HG03095 (cell line): ENCODE data around the gene CALD1.

ENCODE experiments used
- ATAC-seq: cut with Tn5 transposase; IDR thresholded peaks from one replicate; pipeline ENCODE4 v1.9.1; 2021; ENCODE audit warnings: moderate library complexity; ENCODE audit not compliant: unreplicated experiment

The CALD1 gene

DNA sequence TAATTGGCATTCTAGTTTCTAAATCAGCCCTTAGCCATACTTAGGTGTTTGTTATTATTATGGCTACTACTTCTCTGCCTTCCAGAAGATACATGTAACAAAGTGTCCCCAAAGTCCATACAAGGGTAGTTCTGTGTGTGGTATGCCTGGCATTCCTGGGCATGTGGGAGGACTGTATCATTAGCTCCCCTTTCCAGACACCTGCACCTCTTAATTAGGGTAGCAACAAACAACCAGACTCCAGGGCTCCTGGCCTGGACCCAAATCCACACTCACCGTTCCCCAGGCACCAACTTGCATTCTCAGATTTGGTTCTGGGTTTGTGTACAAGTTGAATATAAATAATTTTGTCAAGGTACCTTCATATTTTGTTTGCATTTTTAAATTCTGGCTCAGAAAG, 15.5 kb upstream of the CALD1 start:
- no peak for ATAC-seq

DNA sequence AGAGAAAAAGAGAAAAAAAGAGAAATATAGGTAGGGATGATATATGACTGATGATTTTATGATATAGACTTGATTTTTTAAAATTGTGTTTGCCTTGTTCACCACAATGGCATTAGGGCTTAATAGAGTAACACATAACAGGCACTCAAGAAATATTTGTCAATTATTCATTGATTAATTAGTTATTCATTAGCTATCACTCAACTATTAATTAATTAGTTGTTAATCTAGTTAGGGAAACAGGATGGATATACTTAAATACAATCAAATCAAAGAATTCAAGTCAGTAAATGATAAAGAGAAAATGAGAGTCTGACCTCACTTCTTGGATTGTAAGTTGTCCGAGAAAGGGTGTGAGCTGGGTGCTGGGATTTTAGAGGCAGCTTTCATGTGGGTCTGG, 15.1 kb upstream of the CALD1 start:
- ATAC-seq = no peak

DNA sequence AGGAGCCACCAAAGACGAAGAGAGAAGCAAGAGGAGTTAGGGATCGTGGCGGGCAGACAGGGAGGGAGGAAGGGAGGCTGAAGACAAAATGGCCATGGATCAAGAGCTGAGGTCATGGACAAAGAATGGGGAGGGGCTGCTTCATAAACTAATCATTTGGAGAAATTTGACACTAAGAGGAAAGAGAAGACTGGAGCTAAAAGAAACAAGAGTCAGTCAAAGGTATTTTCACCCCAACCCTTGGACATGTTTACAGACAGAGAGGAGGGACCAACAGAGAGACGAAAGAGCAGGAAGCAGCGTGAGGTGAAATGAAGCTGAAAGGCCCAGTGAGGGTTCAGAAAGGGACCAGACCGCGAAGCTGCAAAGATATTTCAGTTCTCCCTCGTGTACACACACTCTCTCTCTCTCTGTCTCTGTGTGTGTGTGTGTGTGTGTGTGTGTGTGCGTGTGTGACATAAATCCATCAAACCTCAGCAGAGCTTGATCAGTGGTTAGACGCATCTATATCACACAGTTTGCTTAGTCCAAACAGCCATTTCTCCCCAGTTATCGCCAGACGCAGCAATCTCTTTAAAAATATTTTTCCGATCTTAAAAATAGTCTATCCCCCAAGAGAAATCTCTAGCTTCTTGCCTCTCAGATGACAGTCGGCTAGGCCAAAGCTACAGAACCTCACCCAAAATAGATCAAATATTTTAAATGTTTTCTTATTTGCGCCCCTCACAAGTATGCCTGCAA, 12.5 kb upstream of the CALD1 start:
- ATAC-seq = peak; percentile 88

DNA sequence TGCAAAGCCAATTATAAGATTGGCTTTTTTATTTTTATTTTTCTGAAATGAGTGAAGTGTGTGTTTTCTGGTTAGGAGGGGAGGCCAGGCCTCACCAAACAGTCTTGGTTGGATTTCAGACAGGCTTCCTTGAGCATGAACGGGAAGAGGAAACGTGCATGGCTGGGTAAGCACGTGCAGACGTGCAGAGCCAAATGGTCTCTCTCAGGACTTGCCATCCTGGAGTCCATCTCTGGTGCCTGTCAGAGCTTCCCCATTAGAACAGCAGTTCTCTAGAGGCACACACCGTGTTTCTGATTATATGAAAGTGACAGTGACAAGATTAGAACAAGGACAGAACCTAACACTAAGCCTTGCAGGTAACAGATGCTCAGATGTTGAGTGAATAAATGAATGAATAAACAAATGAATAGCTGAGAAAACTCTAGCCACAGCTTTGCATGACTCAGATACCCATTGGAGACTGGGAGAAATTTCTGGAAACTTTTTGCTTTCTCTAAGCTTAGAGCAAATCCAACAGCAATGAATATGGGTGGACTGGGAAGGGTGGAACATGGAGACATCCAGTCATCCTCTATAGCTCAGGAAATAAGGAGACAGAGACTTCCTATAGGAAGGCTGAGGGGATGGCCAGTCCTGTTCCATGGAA, 11.8 kb upstream of the CALD1 start:
- ATAC-seq = peak; percentile 29

DNA sequence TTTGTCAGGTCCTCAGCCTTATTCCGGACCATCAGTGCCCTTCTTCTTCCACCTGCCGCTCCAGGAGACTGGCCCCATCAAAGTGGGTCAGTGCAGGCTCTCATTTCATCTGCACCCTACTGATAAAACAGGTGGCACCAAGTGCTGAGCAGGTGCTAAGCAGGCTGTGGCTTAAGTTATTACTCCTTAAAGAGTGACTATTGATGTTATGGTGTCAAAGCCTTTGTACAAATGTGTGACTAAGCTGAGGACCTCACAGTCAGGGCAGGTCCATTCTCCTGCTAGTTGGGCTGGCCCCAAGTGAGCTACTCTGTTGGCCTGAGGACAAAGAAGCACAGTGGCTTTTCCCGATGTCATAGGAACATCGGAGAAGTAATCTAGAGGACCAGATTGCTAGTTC, 11.2 kb upstream of the CALD1 start:
- no peak for ATAC-seq

DNA sequence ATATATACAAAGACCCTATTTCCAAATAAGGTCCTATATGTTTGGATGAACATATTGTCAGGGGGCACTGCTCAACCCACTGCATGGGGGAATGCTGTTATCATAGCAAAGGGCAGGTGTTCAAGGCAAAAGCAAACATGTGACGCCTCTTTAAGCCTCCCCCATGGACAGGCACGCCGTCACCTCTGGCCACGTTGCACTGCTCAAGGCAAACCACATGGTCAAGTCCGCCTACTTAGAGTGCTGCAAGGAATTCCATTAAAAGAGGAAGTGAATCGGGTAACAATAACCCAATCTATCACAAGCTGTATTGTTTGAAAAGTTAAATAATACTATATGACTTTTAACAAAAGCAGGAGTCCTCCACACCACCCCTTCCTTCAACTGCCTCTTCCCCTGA, 8.8 kb upstream of the CALD1 start:
- ATAC-seq = no peak

DNA sequence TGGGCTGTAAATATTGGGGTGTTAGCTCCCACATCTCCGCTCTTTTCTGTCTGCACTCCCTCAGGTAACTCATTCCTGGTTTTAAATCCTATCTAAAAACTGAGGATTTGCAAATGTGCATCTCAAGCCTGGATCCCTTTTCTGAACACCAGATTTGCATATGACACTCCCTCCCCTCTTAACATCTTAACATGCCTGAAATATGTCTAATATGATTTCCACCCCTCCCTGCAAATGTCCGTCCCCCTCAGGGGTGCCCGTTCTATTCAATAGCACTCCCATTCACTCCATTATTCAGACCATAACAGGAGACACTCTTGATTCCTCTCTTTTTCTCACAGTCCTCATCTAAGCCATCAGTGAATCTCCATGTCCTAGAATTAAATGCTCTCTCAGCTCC, 8.3 kb upstream of the CALD1 start:
- ATAC-seq = no peak

DNA sequence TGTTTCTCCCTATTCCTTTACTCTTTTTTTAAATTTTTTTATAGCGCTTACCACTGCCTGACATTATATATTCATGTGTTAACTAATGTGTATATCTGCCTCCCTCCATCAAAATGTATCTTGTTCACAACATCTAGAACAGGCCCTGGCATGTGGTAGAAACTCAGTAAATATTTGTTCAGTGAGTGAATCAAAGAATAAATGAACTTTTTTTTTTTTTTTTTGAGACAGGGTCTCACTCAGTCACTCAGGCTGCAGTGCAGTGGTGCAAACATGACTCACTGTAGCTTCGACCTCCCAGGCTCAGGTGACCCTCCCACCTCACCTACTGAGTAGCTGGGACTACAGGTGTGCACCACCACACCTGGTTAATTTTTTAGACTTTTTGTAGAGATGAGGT, 7.5 kb upstream of the CALD1 start:
- no peak for ATAC-seq

DNA sequence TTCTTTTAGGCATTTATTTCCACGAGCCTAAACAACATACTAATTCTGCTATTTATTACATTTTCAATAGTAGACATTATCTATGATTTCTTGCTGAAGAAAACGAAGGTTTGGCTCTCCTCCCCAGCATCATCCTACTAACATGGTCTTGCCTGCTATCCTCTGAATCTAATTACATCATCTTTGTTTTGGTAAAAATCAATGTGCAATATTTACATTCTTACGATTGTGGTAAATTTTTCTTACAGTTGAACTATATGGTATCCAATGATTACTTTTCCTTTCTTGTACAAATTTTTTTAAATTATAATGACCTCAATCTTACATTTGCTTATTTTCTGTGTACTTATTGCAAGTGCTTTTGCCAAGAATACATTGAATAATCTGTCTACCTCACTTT, 7.0 kb upstream of the CALD1 start:
- no peak for ATAC-seq

DNA sequence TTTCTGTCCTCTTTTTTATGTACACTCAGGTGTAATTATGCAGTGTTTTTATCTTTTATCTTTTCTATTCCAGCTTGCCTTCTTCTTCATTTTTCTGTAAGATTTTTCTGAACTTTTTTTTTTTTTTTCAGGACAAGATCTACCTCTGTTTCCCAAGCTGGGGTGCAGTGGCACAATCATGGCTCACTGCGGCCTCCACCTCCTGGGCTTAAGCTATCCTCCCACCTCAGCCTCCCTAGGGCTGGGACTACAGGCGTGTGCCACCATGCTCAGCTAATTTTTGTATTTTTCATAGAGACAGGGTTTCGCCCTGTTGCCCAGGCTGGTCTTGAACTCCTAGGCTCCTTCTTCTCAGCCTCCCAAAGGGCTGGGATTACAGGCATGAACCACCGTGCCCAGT, 6.3 kb upstream of the CALD1 start:
- ATAC-seq = no peak

DNA sequence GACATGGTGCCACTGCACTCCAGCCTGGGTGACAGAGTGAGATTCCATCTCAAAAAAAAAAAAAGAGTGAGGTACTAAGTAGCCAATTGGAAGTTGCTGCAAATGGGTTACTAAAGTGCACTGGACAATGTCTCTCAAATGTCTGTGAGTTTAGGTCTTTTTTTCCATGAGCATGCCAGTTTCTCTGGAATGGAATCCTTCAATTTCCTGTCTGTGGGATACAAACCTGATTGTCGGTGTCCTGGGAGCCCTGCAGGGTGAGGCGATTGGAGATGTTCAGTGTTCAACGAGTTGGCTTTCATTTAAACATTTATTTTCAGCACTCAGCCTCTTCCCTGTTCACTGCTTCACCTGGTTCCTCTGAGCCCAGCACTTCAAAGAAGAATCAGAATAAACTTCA, 5.3 kb upstream of the CALD1 start:
- no peak for ATAC-seq

DNA sequence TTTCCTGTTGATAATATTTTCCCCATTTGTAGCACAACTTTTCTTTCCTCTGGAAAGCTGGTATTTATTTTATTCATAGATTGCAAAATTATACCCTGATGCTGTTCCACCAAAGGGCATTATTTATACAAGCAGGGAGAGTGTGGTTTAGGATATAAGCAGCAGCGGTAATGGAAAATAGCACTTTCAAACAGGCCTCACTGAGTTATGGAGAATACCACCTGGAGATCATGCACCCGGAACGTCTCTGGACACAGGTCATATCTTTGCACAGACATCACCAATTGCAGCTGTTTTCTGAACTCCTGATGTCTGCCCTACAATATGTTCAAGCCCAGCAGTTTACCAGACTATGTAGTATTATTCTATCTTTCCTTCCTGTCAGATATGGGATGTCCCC, 2.0 kb upstream of the CALD1 start:
- no peak for ATAC-seq

DNA sequence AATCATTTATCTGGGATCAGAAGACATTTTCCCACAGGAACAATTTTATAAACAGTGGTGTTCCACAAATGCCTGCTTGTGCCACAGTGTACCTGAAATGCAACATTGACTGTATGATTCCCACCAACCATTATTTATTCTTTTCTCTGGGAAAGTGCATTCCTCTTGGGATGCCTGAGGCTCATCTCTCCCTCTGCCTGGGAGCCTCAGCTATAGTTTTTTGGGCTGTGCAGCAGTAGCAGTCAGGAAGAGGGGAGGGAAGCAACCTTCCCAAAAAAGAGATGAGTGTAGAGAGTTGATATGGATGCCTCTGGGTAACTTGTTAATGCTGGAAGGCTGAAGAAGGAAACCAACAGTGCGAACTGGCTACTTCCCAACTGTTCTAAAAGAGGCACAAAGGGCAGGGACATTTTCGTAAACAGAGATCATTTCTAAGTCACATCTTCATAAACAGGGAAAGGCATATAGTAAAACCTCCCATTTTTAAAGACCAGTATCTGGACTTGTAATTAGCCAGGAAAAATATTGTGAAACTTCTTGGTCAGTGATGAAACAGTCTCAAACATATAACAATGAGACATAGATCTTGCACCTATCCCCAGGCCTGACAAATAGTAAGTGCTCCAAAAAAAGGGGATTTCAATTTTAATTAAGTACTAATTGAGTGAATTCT, 1.4 kb upstream of the CALD1 start:
- no peak for ATAC-seq

DNA sequence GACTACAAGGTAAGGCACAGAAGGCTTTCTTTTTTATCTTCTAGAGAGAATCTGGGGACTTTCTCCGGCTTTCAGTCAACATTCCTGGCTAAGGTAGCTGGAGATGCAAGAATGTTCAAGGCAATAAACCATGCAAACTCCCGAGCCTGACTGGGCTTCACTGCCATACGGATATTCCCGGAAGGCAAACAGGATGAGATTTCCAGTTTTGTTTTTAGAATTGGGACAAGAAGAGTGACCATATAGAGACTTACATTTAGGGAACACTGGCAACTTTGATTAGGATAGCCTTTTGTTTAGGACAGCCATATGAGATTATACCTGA, 269 bp downstream of the CALD1 start:
- ATAC-seq = no peak

DNA sequence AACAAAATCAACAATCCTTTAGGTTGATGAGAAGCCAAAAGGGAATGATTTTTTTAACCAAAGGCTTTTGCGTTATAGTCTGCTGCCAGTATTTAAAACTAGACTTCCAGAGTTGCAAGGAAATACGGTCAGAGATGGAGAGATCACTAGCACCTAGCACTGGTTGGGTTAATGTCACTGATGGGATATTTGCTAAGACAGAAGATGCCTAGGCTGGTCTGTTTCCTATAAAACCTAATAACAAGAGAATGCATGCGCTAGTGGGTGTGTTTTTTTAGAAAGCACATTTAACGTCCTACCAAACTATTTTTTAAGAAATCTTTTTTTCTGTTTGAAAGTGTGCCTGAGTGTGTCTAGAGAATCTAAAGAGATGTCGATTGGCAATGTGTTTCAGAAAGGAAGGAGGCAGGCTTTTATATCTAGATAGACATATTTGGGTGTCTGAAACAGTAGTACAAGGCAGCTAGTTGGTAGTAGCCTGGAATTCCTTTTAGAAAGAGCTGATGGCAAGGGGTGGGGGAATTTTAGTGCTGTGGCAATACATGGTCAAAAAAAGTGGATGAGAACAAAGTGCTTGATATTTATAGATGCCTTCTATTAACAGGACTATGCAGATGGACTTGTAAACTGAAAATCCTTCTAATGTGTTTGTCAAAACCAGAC, 863 bp downstream of the CALD1 start:
- no peak for ATAC-seq

DNA sequence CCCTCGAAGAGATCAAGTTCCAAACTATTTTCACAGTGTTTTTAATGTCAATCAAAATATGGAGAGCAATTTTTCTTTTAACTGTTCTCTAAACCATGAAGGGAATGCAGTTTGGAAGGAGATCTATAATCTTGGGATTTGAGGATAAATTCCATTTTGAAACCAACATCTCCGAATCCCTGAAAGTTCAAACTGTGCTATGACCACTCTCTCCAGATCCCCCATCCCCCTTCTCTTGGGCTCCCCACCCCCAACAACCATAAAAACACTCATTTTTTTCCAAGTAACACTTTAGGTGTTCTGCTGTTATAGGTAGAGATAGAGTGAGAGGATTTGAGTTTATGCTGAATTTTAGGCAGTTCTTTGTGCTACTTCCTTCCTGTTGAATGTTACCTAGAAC, 1.7 kb downstream of the CALD1 start:
- no peak for ATAC-seq

DNA sequence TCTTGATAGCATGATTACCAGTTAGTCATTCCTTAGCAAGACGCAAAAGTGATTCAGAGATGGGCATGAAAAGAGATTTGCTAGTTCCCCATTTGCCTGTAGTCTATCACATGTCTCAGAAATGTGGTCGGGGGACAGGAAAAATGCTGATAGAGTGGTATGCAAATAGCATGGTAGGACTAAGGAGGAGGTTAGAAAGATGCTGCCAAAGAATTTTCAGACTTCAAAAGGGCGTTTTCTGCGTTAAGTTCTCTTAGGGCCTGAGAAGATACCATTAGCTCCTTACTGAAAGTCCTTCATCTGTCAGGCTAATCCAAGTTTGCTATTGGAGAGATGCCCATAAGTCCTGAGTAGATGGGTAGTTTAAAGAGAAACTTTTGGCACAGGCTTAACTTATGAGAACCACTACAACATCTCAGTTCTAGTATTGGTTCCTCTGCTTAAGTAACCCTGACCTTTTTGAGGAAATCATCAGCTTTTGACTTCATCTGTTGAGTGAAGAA, 2.7 kb downstream of the CALD1 start:
- peak; percentile 79 for ATAC-seq

DNA sequence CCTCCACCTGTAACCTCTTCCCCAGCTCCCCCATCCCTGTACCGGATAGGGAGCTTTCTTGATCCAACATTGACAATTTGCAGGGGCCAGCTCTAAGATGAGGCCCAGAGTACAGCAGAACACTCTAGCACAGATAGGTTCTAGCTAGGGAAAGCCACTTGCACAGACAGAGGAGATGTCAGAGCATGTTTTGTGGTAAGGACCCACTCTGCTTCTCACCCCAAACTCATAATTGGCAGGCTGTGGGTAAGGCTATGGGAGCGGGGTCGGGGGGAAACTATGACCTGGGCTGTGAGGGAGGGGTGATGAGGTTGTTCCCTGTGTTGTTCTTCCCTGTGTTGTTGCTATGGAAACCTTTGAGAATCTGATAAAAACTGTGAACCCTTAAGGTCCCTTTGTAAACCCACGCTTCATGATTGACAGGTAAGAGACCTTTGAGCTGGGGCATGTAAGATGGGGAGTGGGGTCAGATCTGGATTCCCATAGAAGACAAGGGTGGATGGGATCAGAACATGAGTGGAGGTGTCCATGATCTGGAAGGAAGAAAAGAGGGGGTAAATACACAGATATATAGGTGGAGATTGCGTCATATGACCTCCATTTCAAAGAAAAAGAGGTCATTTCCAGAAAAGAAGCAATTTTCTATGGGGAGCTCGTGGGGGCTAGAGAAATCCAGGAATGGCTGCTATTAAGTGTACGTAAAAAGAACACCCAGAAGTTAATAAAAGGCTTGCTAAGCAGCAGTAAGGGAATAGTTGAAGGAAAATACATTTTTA, 4.0 kb downstream of the CALD1 start:
- ATAC-seq = no peak

DNA sequence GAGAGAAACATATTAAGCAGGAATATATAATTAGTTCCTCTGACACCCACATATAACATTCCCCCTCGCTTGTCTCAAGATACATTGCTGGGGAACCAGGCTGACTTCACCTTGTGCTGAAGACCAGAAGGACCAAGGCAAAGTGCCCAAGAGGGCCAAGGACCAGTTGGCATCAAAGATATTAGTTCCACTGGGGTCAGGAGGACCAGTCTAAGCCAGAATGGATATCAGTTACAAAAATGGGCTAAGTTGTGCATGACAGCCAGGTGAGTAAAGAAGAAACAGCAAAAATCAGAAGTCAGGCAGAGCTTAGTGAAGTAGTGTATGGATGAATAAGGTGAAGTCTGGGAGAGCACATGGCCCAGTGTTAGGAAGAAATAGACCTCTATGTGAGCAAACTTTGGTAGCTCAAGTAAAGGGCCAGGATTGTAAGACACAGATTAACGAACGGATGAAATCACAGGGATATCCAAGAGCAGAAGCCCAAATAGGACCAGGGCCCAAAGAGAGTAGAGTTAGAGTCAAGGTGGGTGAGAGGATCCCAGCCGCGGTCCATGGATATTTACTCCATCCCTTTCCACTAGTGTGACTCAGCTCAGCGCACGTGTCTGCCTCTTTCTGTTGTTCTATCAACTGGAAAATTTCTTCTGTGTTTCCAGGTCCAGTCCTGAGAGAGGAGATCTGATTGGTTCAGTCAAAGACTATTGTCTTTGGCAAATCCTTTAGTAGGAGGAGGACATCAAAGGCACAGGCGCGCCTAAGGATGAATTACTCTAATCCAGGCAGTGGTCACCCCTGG, 5.0 kb downstream of the CALD1 start:
- ATAC-seq = no peak

DNA sequence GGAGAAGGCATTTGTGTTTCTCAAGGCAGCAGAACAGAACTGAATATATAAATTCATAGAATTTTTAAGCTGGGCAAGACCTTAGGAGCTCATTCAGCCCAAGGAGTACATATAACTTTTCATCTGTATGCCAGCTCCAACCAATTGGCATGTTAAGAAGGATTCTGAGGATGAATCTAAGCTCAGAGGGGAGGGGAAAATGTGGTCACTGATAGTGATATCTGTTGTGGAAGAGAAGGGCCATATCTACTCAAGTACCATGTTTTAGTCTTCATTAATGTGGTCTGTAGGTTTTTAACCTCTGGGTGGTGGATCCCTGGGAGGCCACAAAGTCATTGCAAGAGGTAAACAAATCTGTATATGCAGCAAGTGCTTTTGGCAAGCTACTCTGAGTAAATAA, 6.4 kb downstream of the CALD1 start:
- ATAC-seq = no peak
